Activated naive CD8-positive, alpha-beta T cell treated with anti-CD3 and anti-CD28 coated beads, Interleukin-2, amount 50 U/mL, for 24 hours (primary cell): ENCODE results near the gene ELMO1.

Source experiments
- ATAC-seq: fragments of 150-1000 bp; cut with Tn5 transposase; one replicate; pipeline ENCODE4 v1.10.0; 2021
- DNase-seq: peaks from one replicate; pipeline ENCODE4 v3.0.0; 2021
- H3K27ac Mint-ChIP-seq: one replicate; pipeline ENCODE4 v1.8.0; 2021; ENCODE audit warnings: mild to moderate bottlenecking, mixed read lengths
- H3K27me3 Mint-ChIP-seq: one replicate; pipeline ENCODE4 v1.8.0; 2021; ENCODE audit warnings: mixed read lengths
- H3K36me3 Mint-ChIP-seq: one replicate; pipeline ENCODE4 v1.8.0; 2021; ENCODE audit warnings: low read depth, mixed read lengths
- H3K4me1 Mint-ChIP-seq: one replicate; pipeline ENCODE4 v1.8.0; 2021; ENCODE audit warnings: mixed read lengths
- H3K4me3 Mint-ChIP-seq: one replicate; pipeline ENCODE4 v1.8.0; 2021; ENCODE audit warnings: mild to moderate bottlenecking, moderate library complexity, mixed read lengths
- H3K9me3 Mint-ChIP-seq: one replicate; pipeline ENCODE4 v1.8.0; 2021; ENCODE audit warnings: mixed read lengths

Gene ELMO1

DNA sequence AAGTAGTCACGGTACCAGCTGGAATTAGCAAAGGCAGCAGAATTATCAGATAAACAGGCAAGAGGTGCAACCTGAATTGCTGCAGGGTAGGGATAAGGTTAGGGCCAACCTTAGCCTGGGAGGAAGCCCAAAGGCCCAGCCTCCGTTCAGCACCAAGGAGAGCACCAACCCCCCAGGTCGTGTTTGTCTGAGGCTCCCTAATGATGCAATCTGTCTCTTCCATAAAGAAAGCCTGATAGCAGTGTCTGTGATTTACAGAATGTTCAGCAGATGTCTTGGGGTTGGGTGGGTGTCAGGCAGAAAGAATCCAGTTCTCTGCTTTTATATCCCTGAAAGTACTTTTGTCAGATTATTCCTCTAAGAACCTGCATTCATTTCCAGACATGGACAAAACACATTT is 396.0 kb downstream of the ELMO1 start:
- Mint-ChIP-seq H3K9me3 (no peaks in the 10 kb centered on the region), H3K27me3 (no peaks in the 10 kb centered on the region), H3K4me3 (no peak overlapping the region), H3K27ac (no peak overlapping the region), H3K4me1 (peaks cover 5% of the 10 kb centered on the region), H3K36me3 (peaks cover 26% of the 10 kb centered on the region)
- DNase-seq (peak; percentile 15), ATAC-seq (no peak)

DNA sequence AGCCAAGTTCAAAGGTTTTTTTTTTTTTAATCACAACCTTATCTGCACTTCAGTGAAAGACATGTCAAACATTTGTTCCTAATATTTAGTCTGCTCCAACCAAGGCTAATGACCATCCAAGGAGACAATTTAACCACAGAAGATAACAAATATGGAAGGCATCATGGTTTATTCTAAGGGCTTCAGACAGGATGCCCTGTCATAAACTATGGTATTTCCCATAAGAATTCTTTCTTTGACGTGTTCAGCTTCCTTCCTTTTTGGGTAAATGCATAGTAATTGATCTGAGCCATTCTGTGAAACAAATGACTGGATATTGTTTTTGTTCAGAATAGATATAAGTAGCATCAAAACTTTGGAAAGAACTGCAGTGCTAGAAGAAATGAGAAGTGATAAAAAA is 397.9 kb downstream of the ELMO1 start:
- H3K4me3 Mint-ChIP-seq, result no peak overlapping the region
- no peaks in the 10 kb centered on the region for H3K27me3 Mint-ChIP-seq
- H3K9me3 Mint-ChIP-seq, result no peaks in the 10 kb centered on the region
- H3K36me3 Mint-ChIP-seq, result peaks cover 17% of the 10 kb centered on the region
- ATAC-seq (no peak), DNase-seq (no peak)
- H3K27ac Mint-ChIP-seq, result no peak overlapping the region
- H3K4me1 Mint-ChIP-seq, result peaks cover 11% of the 10 kb centered on the region

DNA sequence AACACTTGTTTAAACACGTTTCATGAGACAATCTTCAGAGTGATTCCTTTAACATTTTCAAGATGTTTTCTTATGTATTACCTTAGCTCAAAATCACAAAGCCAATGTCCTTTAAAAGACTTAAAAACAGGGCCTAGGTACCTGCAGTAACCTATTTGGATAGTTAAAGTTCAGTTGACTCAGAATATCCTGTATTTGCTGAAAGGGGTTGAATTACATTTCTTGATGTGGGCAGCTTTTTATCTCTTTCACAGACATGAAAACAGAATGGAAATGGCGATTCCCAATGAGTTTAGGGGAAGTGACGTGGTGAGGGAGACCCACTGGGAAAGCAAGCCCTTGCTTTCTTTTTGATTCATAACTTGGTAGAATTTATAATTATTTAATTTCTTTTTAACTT is 400.0 kb downstream of the ELMO1 start:
- Mint-ChIP-seq H3K27ac (no peak overlapping the region), H3K27me3 (no peaks in the 10 kb centered on the region), H3K4me1 (peaks cover 11% of the 10 kb centered on the region), H3K9me3 (no peaks in the 10 kb centered on the region), H3K4me3 (no peak overlapping the region), H3K36me3 (peaks cover 13% of the 10 kb centered on the region)
- ATAC-seq, result no peak
- no peak for DNase-seq

DNA sequence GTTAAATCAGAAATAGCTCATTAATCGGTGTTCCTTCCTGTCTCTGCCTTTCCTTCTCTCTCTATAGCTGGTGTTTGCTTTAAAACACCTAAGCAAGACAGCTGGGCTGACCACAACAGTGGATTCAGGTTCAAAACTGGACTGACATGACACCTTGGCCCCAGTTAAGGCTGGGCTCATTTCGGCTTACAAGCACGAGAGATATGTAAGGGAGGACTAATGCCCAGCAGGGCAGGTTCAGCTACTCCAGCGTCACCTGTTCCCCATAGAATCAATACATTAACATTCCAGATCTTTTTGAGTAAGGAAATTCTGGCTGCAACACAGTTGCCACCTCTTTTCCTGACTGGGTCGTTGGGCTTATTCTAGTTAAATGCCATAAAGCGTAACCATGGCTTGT is 401.4 kb downstream of the ELMO1 start:
- ATAC-seq (no peak), DNase-seq (no peak)
- Mint-ChIP-seq H3K4me1 (peaks cover 11% of the 10 kb centered on the region), H3K27ac (no peak overlapping the region), H3K4me3 (no peak overlapping the region), H3K36me3 (peaks cover 27% of the 10 kb centered on the region), H3K9me3 (no peaks in the 10 kb centered on the region), H3K27me3 (no peaks in the 10 kb centered on the region)

DNA sequence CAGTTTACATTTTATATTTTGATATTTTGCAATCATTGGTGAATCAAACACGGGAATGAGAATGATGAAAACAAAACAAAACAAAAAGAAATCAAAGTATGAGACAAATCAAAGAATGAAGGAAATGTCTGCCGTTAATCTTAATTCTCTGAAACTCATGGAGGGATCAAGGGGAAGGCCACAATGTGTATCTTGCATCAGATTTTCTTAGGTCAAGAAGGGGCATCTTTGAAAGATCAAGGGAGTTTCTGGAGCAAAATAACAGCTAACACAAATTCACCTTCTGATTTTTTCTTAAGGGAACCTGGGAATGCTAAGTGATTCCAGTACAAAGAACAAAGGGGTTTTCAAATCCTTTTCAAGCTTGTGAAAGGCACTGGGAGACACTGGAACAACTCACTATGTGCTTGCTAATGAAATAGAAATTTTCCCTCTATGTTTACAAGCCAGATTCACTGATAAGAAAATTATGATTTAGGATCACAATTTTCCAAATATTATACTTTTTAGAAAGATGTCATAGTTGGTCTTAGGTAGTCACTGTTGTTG is 402.1 kb downstream of the ELMO1 start:
- no peak for ATAC-seq

DNA sequence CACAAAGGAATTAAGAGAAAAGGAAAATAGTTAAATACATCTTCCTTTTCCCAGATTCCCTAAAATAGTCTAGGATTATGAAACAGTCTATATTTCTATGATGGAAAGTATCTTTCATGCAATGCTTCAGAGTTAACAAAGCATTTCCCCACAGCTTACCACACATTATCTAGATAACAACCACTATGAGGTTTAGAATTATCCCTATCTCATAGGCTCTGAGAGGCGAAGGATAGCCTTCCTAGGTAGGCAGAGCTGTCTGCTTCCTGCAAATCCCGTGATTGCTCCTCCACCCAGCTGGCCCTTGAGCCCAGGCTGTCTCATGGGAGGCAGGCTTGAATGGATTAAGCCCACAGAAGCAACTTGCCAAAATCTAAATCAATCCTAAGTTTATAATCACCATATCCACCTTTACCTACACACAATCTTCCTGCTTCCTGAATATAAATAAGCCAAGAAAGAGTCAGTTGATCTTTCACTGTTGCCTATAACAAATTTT is 402.9 kb downstream of the ELMO1 start:
- Mint-ChIP-seq H3K27me3 (no peaks in the 10 kb centered on the region), H3K36me3 (peaks cover 33% of the 10 kb centered on the region), H3K9me3 (no peaks in the 10 kb centered on the region), H3K4me1 (peaks cover 11% of the 10 kb centered on the region), H3K27ac (no peak overlapping the region), H3K4me3 (no peak overlapping the region)
- ATAC-seq (no peak), DNase-seq (no peak)

More for the DNA sequence above, 402.1 kb downstream of the ELMO1 start:
- H3K4me1 Mint-ChIP-seq, result peaks cover 11% of the 10 kb centered on the region
- H3K4me3 Mint-ChIP-seq, result no peak overlapping the region
- peaks cover 31% of the 10 kb centered on the region for H3K36me3 Mint-ChIP-seq
- peak overlapping the region; percentile 2 for H3K27ac Mint-ChIP-seq
- H3K9me3 Mint-ChIP-seq, result no peaks in the 10 kb centered on the region
- H3K27me3 Mint-ChIP-seq, result no peaks in the 10 kb centered on the region
- no peak for DNase-seq

DNA sequence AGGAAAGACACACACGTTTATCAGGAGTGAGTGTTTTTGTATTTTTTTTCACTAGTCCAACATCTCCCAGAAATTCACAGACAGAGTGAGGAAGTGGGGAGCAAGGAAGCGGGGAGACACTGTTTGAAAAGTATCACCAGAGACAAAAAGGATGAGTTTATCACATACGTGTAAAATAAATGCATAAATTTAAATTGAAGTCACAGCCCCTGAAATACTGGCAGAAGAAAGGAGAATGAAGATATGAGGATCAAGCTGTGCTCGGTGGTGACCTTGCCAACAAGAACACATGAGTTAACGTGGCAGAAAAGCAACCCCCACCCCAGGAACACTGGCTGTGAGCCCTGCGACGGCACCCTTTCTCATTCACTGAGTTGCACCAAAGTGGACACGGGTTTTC is 407.2 kb downstream of the ELMO1 start:
- Mint-ChIP-seq H3K9me3 (peaks cover 16% of the 10 kb centered on the region), H3K27ac (no peak overlapping the region), H3K27me3 (no peaks in the 10 kb centered on the region), H3K36me3 (peaks cover 54% of the 10 kb centered on the region), H3K4me3 (no peak overlapping the region), H3K4me1 (peaks cover 1% of the 10 kb centered on the region)
- DNase-seq (no peak), ATAC-seq (no peak)

DNA sequence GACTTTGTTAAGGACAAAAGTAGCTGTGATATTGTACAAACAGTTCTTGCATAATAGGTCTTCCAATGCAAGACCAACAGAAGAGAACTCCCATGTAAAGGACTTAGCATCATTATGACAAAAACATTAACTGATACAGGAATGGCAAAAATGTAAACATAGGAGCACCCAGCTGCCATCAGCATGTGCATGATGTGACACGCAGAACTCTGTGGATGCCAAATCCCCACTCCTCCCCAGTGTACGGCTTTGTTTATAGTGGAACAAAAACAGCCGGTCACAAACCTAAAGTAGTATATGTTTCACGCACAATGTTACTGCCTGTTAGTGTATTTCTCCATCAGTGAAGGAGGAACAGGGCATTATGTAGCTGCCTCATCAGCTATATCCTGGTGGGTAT is 408.3 kb downstream of the ELMO1 start:
- Mint-ChIP-seq H3K9me3 (peaks cover 16% of the 10 kb centered on the region), H3K27ac (no peak overlapping the region), H3K4me1 (peaks cover 5% of the 10 kb centered on the region), H3K4me3 (no peak overlapping the region), H3K27me3 (no peaks in the 10 kb centered on the region), H3K36me3 (peaks cover 52% of the 10 kb centered on the region)
- DNase-seq, result no peak
- ATAC-seq, result no peak

DNA sequence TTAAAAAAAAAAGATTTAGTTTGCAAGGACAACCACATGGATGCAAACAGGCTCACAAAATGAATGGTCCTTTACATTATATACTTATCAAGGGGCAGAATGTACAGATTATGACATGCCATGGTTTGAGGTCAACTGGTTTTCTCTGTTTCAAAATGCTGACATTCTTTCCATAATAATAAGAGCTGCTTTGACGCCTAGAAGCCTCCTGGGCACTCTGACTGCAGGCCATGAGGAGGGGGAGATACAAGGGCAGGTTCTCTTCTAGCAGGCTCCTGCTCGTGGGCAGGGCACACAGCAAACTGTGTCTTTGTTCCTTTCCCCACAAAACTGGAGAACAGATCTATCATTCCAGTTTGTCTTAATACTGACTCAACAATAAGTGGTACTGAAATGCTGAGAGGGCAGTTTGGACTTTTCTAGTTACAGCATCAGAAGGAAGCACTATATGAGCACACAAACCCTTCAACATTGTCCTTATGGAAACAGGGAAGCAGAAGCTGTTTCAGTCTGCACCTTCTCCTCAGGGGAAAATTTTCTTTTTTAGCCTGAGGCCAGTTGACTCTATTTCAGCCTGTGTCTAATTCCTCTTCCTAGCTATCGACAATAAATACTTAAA is 409.4 kb downstream of the ELMO1 start:
- no peaks in the 10 kb centered on the region for H3K27me3 Mint-ChIP-seq
- no peak for ATAC-seq
- H3K4me1 Mint-ChIP-seq, result peaks cover 6% of the 10 kb centered on the region
- peaks cover 16% of the 10 kb centered on the region for H3K9me3 Mint-ChIP-seq
- no peak overlapping the region for H3K27ac Mint-ChIP-seq
- peaks cover 51% of the 10 kb centered on the region for H3K36me3 Mint-ChIP-seq
- H3K4me3 Mint-ChIP-seq, result no peak overlapping the region
- DNase-seq, result no peak

DNA sequence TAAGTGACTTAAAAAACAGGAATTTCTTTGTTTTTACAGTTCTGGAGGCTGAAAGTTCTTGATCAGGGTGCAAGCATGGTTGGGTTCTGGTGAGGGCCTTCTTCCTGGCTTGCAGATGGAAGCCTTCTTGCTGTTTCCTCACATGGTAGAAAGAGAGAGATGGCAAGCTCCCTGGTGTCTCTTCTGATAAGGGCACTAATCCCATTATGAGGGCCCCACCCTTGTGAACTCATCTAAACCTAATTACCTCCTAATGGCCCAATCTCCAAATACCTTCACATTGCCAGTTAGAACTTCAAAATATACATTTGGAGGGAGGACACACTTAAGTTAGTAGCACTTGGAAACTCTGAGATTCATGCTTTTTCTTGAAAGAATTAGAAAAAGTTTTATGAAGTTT is 410.0 kb downstream of the ELMO1 start:
- Mint-ChIP-seq H3K4me1 (peaks cover 6% of the 10 kb centered on the region), H3K27me3 (no peaks in the 10 kb centered on the region), H3K4me3 (no peak overlapping the region), H3K27ac (no peak overlapping the region), H3K9me3 (peaks cover 16% of the 10 kb centered on the region), H3K36me3 (peaks cover 55% of the 10 kb centered on the region)
- DNase-seq (no peak), ATAC-seq (no peak)

DNA sequence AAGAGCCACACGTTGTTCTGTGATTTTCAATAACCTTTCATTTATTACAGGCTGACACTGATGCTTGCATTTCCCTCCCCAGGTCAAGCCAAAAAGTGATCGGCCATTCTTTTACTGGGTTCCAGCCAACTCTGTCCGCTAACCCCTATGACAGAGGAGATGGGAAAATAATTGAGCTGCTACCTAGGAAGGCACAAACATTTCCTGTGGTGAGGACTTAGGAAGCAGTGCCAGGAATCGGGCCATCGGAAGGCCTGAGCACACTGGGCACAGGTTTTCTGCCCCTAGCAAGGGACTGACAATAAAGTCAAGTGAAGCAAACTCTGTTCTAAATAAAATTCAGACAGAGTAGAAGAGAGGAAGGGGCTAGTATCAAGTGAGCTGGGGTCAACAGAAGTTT is 411.4 kb downstream of the ELMO1 start:
- Mint-ChIP-seq H3K4me3 (no peak overlapping the region), H3K27ac (no peak overlapping the region), H3K9me3 (peaks cover 16% of the 10 kb centered on the region), H3K4me1 (peaks cover 15% of the 10 kb centered on the region), H3K27me3 (no peaks in the 10 kb centered on the region), H3K36me3 (peaks cover 46% of the 10 kb centered on the region)
- no peak for ATAC-seq
- no peak for DNase-seq

DNA sequence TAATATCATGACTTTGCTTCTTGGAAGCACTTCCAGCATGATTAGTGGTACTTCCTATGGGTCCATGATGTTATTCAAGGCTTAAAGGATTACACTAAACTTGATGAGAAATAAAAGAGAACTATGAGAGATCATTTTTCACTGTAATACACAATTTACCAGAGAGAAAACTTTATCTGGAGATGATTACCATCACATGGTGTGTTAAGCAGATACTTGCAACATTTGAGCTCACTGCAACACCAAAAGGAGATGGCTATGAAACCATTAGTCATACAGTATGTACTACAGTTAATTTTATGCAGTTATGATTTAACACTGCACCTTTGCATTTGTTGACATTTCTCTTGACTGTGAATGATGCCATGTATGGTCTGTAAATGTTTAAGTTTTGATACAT is 413.0 kb downstream of the ELMO1 start:
- Mint-ChIP-seq H3K27me3 (no peaks in the 10 kb centered on the region), H3K9me3 (peaks cover 16% of the 10 kb centered on the region), H3K4me1 (peaks cover 32% of the 10 kb centered on the region), H3K27ac (no peak overlapping the region), H3K4me3 (no peak overlapping the region), H3K36me3 (peaks cover 49% of the 10 kb centered on the region)
- ATAC-seq, result no peak
- DNase-seq, result no peak

DNA sequence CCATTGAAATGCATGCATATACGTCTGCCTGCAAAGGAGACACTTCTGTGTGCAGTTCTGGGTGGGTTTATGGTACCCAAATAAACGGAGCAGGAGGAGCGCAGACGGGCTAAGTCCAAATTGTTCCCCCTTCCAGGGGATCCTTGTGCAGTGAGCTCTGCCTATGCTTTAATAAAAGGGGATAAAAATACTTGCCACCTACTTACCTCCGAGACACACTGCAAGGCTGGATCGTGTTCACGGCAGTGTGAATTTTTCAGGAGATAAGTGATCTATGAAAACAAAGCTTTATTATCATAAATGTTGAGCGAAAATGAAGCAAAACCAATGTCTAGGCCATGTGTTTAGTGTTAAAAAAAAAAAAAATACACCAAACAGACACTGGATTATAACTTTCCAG is 415.5 kb downstream of the ELMO1 start:
- no peaks in the 10 kb centered on the region for H3K27me3 Mint-ChIP-seq
- no peak overlapping the region for H3K4me3 Mint-ChIP-seq
- H3K4me1 Mint-ChIP-seq, result peaks cover 57% of the 10 kb centered on the region
- no peak for DNase-seq
- H3K9me3 Mint-ChIP-seq, result peaks cover 1% of the 10 kb centered on the region
- no peak overlapping the region for H3K27ac Mint-ChIP-seq
- peaks cover 34% of the 10 kb centered on the region for H3K36me3 Mint-ChIP-seq
- no peak for ATAC-seq

DNA sequence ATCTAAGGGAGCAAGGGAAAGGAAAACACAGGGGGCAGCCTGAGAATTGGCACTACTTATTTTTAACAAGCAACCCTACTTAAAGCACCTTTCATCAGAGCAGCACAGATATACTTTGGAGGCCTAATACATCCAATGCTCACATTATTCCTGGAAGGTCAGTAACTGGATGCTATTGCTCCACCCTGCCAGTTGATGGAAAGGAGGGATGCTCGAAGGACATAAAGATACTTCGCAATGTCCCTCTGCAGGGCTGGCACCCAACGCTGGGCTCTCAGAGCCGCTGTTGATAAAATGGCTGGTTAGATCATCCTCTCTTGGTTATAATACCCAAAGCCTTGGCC is 416.4 kb downstream of the ELMO1 start:
- H3K27ac Mint-ChIP-seq, result peak overlapping the region; percentile 53
- H3K27me3 Mint-ChIP-seq, result no peaks in the 10 kb centered on the region
- peaks cover 64% of the 10 kb centered on the region for H3K4me1 Mint-ChIP-seq
- H3K36me3 Mint-ChIP-seq, result peaks cover 32% of the 10 kb centered on the region
- no peaks in the 10 kb centered on the region for H3K9me3 Mint-ChIP-seq
- ATAC-seq (no peak), DNase-seq (no peak)
- H3K4me3 Mint-ChIP-seq, result no peak overlapping the region

DNA sequence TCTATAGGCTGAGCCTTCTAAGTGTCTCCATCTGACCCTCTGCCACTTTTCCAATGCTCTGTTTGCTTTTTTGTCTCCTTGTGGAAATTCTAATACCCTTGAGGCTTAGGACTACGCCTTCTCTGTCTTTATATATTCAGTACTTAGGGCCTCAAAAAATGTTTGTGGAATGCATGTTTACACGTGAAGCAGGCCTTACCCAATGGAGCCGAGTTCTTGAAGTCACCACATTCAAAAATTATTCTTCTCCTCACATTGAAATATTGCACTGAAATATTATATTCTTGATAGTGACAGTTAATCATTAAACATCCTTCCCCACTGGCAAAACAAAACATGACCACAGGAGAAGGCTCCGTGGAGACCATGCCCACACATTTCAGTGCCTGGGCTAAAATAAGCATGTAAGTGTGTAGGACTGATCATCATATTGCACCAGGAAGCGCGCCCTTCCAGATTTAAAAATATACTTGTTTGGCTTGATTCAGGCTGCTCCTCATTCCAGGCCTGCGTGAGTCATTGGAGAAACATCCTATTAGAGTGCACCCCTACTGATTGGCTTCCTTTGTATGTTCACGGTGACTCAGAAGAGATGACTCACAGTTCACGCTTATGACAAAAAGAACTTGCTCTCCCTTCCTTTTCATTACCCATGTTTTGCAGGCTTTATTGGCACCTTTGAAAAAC is 416.9 kb downstream of the ELMO1 start:
- DNase-seq (peak; percentile 27), ATAC-seq (peak; percentile 93)
- Mint-ChIP-seq H3K36me3 (peaks cover 32% of the 10 kb centered on the region), H3K27ac (peak overlapping the region; percentile 53), H3K27me3 (no peaks in the 10 kb centered on the region), H3K9me3 (peaks cover 5% of the 10 kb centered on the region), H3K4me3 (no peak overlapping the region), H3K4me1 (peaks cover 69% of the 10 kb centered on the region)
